Stimulated activated CD8-positive, alpha-beta memory T cell treated with anti-CD3 and anti-CD28 coated beads, Interleukin-4, amount 100 ng/mL, for 1 hour (primary cell): Measurements from ENCODE around the gene SMYD1.

Experiments
- DNase-seq, 2 donors: peaks; one replicate each; pipeline ENCODE4 v3.0.0-alpha.2; 2020; ENCODE audit warnings: low read depth in 2 of 2, low spot score in 1 of 2

Gene SMYD1

DNA sequence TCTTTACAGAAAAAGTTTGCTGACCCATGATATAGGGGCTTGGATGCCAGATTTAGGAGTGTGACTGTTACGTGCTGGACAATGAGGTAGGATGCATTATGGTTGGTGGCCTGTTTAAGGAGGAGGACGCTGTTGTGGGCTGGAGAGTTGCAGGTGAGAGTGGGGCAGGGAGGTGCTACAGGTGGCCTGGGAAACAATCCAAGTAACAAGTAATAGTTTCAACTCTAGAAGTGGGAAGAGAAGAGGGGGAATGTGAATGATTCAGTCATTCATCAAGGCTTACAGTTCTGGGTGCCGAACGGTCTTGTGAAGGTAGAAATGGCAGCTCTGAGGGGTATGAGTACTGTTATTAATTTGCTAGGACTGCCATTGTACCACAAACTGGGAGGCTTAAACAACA lies 54.1 kb downstream of the SMYD1 start:
- DNase-seq = no peak

- no peak for DNase-seq
These were observed 54.7 kb downstream of the SMYD1 start for GRCh38 chr2:88122141-88122884.

DNA sequence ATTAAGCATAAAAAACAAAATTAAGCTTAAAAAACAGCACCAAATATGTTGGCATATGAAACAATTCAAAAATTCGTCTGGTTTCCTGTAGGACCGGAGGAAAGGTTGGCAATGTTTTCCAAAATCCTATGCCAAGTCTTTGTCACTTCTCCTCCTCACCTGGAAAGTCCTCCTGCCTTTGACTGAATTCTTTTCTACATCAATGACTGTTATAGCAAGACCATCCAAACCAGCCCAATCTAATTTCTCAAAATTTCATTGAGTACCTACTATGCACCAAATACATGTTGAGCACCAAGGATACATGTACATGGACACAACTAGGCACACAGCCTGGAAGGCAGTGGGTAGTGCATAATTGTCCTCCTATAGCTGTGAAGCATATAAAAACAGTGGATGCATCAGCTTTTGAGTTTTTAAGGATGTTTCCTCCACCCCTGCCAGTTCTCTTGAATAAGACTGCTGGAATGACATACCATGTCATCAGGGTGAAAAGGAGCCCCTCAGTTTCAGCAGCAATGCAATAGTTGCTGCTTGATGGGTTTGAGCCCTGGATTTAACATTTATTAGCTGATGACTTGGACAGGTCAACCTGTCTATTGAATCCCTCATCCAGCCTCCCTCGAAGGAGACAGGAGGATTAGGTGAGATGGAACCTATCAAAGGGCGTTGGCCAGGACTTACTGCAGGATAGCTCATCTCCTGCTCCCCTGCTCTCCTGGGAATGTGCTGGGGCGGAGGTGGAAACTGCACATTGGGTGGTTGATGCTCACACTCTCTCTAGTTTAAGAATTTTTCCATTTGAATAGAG lies 55.7 kb downstream of the SMYD1 start:
- no peak for DNase-seq

- DNase-seq = no peak
These were observed 56.6 kb downstream of the SMYD1 start for GRCh38 chr2:88123975-88124917.

GRCh38 chr2:88125344-88125923 lies 57.8 kb downstream of the SMYD1 start:
- DNase-seq = no peak

DNA sequence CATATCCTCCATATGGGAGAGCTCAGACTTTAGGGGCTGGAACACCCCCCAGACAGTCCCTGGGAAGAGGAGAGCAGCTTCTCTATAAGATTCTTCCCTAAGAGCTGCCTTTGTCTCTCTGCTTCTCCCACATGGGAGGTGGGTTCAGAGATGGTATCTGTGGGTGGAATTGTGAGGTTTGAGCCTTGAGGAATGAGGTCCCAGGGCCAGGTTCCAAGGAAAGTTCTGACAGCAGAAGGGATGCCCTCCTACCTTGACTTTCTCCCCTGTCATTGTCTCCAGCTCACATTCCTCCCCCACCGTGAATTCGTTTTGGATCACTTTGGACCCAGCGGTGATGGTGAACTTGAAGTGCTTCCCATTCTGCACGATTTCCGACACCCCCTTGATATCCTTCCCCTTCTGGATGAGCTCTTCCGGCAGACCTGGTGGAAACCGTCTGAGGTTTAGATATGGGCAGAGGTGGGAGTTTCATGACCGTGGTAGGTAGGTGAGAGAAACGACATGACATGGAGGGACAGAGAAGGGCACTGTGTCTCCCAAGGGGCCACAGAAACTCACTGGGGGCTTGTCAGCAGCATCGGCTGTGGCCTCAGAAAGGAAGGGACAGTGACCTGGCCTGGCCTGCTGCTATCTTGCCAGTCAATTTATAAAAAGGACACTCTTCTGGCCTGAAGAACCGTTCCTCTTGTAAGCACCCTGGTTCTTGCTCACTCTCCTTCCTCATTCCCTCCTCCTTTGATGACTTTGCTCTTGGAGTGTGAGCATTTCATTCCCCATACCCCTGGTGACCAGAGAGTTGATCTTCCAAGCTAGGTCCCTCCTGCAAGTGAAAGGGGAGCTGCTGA lies 58.5 kb downstream of the SMYD1 start:
- no peak for DNase-seq

GRCh38 chr2:88126772-88127637 lies 59.4 kb downstream of the SMYD1 start:
- DNase-seq = no peak

DNA sequence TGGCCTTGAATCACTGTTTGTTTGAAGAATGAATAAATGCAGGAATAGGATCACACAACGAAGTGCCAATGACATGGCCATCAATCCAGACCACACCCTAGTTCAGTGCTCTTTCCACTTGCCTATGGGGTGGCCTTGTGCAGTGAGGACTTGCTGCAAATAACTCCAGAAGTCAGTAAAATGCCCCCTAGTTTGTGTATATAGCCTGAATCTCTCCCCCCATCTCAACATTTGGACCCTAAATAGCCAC lies 59.9 kb downstream of the SMYD1 start:
- no peak for DNase-seq

DNA sequence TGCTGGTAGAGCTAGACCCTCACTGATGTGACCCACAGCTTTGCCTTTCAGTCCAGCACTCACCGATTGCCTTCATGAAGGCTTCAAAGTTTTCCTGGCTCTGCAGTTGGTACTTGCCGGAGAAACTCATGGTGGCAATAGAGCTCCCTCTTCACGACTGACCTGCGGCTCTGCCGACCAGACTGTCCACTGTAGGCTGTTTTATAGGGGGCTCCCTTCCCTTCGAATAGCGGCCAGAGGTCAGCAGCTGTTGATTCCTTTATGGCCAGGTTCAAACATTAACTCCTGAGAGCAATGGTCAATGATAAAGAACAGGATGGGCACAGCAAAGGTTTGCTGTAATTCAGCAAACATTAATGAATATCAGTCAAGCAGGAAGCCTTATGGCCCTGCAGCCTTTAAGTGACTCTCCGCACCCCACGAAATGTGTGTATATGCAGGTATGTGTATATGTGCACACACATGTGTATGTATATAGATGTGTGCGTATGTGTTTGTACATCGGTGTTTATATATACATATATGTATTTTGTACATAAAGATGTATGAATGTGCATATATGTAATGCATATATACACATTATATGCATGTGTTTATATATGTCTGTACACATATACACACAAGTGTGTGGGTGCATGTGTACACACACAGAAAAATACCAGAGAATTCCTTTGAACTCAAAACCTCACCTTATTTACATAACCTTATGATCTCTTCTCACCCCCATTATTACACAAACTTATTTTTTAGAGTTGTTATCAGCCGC lies 60.4 kb downstream of the SMYD1 start, which contains the start of gene FABP1:
Gene FABP1, minus strand, starts transcription at position 175 of the 766 bp plus-strand sequence. Its CDS starts 45 bp downstream, at position 130.
- no peak for DNase-seq

GRCh38 chr2:88128654-88129312 lies 61.2 kb downstream of the SMYD1 start:
- no peak for DNase-seq

DNA sequence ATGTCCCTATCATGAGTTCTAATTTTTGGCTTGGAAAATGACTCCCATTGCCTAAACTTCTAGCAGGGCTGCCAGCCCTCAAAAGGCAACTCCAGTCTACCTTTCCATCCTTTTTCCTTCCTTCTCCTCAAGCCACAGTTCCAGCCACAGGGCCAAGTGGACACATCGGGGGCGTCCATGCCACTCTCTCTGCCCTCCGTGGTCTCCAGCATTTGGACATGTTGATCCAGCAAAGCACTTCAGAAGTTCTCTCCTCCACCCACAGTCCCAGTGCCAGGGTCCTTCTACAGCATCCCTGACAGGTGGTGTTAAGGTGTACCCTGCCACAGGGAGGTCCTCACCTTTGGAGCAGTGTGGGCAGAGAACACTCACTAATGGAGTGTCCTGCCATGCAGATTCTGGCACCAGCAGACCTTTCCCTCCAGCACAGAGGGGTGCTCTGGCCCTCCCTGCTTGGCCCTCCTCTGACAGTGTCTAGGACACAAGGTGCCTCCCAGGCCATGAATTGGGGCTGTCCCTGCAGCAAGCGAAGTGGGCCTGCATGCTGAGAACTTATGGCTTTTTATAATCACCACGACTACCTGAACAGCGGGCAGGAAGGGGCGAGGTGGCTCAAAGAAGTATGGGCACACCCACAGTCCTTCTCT lies 61.8 kb downstream of the SMYD1 start:
- DNase-seq = no peak

DNA sequence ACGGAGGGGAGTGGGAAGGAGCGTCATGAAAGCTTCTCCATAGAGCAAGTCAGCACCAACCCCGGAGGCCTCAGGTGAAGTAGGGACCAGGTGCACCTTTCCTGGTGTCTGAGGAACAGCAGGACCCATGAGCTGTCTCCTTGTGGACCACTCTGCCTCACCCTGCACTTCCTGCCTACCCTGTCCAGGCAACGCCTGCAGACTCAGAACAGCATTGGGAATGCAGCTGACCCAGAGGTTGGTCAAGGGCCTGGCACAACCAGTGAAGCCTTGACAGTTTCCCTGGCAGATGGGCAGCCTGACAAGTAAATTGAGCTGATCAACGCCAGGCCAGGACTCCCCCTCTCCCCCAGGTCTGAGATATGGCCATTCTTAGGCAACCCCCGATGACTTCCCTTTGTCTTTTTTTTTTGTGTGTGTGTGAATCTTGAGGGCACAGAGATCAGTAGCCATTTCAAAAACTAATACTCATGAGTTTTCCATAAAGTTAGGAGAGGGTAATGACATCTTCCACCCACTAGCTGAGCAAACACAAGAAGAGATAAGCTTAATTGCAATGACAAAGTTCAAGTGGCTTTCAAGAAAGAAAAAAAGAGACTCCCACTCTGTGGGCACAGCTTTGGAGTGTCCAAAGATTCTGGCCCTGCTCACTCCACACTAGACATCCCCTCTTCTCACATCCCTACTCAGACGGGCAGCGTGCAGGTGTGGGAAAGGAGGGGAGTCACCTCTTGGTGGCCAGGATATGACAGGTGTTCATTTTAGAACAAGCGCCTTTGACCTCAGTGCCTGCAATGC lies 63.8 kb downstream of the SMYD1 start:
- DNase-seq = no peak

DNA sequence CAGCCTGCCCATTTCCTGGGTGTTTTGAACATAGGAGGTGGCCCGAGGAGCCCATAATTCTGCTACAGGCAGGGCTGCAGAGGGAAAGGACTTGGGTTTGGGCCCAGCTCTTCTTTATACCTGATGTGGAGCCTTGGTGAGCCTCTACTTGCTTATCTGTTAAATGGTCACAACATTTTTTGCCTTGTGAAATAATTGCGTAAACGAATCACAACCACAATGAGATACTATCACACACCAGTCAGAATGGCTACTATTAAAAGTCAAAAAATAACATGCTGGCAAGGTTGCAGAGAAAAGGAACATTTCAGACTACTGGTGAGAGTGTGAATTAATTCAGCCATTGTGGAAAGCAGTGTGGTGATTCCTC lies 64.4 kb downstream of the SMYD1 start:
- no peak for DNase-seq

- no peak for DNase-seq
These were observed 66.2 kb downstream of the SMYD1 start for GRCh38 chr2:88133875-88134274.

- DNase-seq = no peak
These were observed 69.2 kb downstream of the SMYD1 start for GRCh38 chr2:88136817-88137216.

GRCh38 chr2:88137833-88138232 lies 70.2 kb downstream of the SMYD1 start:
- no peak for DNase-seq

- no peak for DNase-seq
These were observed 71.6 kb downstream of the SMYD1 start for GRCh38 chr2:88139203-88139702.
